Retinal pigment epithelial cell (primary cell): ENCODE measurements around the gene KRTAP10-6.
"Not testable (repeated sequence)": the region's sequence is repeated elsewhere in the genome, so short reads cannot be mapped to it uniquely, and the experiment has no call there.

Source experiments
- DNase-seq: peaks from one replicate; pipeline ENCODE4 v3.0.0-alpha.2; 2010; ENCODE audit warnings: low read depth
- H3K4me3 ChIP-seq: 2 replicates; pipeline ENCODE4 v1.5.1; 2011; ENCODE audit warnings: mild to moderate bottlenecking, low read length, control low read depth, moderate library complexity
- TF ChIP-seq, protein P1 (sequence below): conservative IDR thresholded peaks from 2 replicates; pipeline ENCODE4 v1.5.1; 2011; ENCODE audit warnings: low read depth, low read length, control low read depth, inconsistent platforms

The KRTAP10-6 gene

DNA sequence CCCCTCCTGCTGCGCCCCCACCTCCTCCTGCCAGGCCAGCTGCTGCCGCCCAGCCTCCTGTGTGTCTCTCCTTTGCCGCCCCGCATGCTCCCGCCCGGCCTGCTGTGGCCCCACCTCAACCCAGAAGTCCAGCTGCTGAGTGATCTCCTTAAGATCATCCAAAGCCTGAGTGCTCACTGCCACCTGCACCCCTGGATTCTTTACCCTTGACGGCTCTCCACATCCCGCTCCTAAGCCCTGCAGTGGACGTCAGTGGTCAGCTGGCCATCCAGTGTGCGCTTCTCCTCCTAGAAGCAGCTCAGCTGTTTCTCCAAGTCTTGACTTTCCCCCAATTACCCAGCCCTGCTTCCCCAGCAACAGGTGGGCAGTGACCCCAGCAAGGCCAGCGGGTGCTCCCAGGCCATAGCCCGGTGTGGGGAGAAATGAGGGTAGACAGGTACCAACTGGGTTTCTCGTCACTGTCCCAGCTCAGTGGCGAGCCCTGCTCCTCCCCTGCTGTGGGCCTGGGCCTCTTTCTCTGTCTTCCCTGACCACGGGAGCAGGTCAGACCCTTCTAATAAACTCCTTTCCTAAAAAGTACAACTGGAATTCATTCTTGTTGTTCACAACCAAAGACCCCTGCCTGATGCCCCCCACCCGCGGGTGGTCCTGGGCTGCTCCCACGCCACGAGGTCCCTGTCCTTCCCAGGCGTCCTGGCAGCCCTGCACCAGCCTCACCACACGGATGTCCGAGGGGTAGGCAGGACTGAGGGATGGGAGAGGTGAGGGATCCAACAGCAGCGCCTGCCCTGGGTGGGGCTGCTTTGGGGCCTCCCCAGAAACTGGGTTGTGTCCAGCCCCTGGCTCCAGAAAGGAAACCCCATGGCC is 9.5 kb upstream of the KRTAP10-6 start:
- no peak for DNase-seq
- TF ChIP-seq, protein P1, sequence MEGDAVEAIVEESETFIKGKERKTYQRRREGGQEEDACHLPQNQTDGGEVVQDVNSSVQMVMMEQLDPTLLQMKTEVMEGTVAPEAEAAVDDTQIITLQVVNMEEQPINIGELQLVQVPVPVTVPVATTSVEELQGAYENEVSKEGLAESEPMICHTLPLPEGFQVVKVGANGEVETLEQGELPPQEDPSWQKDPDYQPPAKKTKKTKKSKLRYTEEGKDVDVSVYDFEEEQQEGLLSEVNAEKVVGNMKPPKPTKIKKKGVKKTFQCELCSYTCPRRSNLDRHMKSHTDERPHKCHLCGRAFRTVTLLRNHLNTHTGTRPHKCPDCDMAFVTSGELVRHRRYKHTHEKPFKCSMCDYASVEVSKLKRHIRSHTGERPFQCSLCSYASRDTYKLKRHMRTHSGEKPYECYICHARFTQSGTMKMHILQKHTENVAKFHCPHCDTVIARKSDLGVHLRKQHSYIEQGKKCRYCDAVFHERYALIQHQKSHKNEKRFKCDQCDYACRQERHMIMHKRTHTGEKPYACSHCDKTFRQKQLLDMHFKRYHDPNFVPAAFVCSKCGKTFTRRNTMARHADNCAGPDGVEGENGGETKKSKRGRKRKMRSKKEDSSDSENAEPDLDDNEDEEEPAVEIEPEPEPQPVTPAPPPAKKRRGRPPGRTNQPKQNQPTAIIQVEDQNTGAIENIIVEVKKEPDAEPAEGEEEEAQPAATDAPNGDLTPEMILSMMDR: no peak
- no peak overlapping the region for H3K4me3 ChIP-seq

DNA sequence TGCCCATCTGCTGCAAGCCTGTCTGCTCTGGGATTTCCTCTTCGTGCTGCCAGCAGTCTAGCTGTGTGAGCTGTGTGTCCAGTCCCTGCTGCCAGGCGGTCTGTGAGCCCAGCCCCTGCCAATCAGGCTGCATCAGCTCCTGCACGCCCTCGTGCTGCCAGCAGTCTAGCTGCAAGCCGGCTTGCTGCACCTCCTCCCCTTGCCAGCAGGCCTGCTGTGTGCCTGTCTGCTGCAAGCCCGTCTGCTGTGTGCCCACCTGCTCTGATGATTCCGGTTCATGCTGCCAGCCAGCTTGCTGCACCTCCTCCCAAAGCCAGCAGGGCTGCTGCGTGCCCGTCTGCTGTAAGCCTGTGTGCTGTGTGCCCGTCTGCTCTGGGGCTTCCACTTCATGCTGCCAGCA is 8.8 kb upstream of the KRTAP10-6 start:
- DNase-seq, H3K4me3 ChIP-seq: not testable (repeated sequence)

DNA sequence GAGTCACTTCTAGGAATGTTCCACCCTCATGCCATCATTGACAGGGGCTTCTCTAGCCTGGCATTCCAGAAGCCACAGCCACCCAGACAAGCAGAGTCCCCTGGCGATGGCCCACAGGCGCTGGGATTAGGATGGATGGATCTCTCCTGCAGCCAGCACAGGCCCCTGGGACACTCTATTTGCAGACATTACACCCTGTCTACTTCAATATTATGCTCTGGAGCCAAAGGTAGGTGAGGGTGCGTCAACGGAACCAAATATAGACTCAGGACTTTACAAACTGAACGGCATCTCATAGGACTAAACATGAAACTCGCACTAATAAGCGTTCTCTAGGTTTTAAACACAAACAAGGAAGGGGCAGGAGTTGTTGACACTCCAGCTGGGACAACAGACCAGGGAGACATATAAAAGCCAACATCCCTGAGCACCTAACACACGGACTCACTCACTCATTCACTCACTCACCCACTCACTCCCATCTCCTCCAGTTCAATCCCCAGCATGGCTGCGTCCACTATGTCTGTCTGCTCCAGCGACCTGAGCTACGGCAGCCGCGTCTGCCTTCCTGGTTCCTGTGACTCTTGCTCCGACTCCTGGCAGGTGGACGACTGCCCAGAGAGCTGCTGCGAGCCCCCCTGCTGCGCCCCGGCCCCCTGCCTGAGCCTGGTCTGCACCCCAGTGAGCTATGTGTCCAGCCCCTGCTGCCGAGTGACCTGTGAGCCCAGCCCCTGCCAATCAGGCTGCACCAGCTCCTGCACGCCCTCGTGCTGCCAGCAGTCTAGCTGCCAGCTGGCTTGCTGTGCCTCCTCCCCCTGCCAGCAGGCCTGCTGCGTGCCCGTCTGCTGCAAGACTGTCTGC is 8.0 kb upstream of the KRTAP10-6 start, which contains the start of gene KRTAP10-7:
KRTAP10-7 (plus strand) TSS at position 480 of the 861 bp plus-strand sequence; CDS start at position 505, 25 bp downstream.
- H3K4me3 ChIP-seq, DNase-seq: not testable (repeated sequence)

DNA sequence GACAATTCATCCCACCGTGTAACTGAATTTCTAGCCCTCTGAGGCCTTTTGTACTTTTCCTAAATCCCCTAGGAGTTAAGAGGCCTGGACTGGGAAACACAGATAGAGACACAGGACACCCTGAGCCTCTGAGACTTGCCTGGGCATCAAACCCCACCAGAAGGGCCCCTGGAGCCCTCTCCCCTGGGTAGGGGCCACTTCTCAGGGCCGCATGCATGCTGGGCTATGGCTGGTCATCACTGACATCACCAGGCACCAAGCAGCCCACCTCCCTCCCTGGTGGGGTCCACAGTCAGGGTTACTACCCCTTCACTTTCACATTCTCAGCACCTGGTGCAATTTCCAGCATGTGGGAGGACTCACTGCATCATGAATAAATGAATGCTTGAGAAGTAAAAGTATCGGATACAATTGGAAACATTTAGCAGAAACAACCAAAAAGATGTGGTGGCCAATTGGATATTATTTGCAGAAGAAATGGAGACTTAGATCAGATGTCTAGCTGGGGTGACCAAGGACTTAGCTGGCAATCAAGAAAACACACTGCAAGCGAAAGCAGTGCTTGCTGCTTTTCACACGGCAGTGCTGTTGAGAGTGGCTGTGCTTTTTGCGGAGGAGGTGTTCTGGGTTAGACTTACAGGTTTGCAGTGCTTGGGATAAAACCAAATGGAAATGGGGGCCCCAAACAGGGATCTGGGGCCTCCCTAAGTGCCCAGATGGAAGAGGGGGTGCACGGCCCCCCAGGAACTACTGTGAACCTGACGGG is 7.1 kb upstream of the KRTAP10-6 start:
- no peak for DNase-seq
- TF ChIP-seq, protein P1: no peak
- no peak overlapping the region for H3K4me3 ChIP-seq

DNA sequence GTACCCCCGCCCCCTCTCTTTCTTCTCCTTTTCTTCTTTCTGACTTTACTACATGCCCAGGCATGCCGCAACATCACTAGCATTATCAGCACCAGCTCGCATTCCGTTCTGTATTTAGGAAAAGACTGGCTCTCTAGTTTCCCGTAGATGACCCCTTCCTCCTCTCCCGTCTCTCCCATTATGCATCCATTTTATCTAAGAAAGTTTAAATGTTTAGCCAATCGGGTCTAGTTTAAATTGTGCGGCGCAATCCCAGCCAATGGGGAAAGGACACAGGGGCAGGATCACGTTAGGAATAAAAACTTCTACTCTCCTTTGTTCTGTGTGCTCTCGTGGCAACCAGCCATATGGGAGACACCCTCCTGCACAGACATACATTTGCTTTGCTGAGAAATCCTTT is 5.8 kb upstream of the KRTAP10-6 start:
- no peak overlapping the region for H3K4me3 ChIP-seq
- TF ChIP-seq, protein P1: no peak
- DNase-seq: no peak

DNA sequence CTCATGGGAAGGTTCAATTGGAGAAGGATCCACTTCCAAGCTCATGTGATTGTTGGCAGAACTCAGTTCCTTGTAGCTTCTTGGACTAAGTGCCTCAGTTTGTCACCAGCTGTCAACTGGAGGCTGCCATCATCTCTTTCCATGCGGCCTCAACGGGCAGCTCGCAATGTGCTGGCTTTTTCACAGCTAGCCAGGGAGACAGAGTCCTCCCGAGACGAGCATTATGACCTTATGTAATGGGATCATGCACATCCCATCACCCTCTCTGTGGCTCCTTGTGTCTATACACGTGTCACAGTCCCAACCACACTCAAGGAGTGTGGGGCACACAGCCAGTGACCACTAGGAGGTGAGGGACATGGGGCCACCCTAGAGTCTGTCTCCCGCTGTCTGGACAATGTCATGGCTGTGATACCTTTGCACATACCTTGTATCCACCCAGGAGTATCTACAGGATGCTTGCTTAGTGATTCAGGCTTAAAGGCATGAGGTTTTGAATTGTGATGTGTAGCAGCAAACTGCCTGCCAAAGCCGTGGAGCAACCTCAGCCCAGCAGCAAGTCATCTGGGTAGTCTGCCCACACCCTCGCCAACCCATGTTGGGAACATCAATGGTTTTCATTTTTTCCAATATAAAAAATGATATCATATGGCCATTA is 3.9 kb upstream of the KRTAP10-6 start:
- TF ChIP-seq, protein P1: no peak
- no peak overlapping the region for H3K4me3 ChIP-seq
- DNase-seq: no peak

DNA sequence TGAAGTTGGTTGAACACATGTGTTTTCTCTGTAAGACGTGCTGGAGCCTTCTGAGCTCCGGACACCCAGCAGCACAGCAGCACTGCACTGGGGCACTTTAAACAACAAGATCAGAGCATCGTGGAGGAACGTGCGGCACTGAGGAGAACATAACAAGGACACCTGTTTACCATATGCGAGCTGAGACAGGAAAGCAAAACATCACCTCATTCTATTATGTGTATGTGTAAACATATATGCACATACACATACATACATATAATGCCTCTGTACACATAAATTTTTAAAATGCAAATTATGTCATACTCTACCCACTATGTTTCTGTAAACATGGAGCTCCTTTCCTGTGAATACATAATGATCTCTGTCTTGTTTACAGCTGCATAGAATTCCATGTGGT is 3.2 kb upstream of the KRTAP10-6 start:
- H3K4me3 ChIP-seq: no peak overlapping the region
- no peak for DNase-seq
- TF ChIP-seq, protein P1: no peak
